Astrocyte of the cerebellum (primary cell): ENCODE data around the gene GBA2.

Source experiments
- DNase-seq: peaks from one replicate; pipeline ENCODE4 v3.0.0-alpha.2; 2011; ENCODE audit warnings: low read depth
- H3K4me3 ChIP-seq: 2 replicates; pipeline ENCODE4 v1.5.1; 2011; ENCODE audit warnings: mild to moderate bottlenecking, low read depth, low read length, moderate library complexity
- in situ Hi-C: cut with HindIII; loops from 2 replicates; pipeline ENCODE4 v1.10.0; 2017; ENCODE audit warnings: low sequenced_read_pairs
- TF ChIP-seq, protein P1 (sequence below): IDR thresholded peaks from 2 replicates; pipeline ENCODE4 v1.5.1; 2012; ENCODE audit warnings: low read length, low read depth, moderate library complexity, mild to moderate bottlenecking; ENCODE audit errors: missing control alignments

GBA2 gene

DNA sequence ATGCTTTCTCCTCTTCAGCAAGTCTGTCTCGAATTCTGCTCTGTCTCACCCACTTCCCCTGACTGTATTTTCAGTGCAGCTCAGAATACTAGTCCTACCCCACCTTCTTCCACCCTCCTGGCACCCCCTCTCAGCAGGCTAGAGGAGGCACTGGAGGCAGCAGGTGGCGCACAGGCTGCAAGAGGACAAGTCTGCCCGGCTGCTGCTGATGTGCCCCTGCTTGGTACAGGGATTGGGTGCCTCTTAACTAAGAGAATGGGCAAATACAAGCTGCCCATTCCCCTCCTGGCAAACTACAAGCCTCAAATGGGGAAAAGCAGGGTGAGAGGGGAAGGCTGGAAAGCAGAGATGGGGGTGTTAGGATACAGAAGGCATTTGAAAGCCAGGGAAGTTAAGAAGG is 22.1 kb downstream of the GBA2 start:
- no peak for DNase-seq
- TF ChIP-seq, protein P1, sequence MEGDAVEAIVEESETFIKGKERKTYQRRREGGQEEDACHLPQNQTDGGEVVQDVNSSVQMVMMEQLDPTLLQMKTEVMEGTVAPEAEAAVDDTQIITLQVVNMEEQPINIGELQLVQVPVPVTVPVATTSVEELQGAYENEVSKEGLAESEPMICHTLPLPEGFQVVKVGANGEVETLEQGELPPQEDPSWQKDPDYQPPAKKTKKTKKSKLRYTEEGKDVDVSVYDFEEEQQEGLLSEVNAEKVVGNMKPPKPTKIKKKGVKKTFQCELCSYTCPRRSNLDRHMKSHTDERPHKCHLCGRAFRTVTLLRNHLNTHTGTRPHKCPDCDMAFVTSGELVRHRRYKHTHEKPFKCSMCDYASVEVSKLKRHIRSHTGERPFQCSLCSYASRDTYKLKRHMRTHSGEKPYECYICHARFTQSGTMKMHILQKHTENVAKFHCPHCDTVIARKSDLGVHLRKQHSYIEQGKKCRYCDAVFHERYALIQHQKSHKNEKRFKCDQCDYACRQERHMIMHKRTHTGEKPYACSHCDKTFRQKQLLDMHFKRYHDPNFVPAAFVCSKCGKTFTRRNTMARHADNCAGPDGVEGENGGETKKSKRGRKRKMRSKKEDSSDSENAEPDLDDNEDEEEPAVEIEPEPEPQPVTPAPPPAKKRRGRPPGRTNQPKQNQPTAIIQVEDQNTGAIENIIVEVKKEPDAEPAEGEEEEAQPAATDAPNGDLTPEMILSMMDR = peak; percentile 3
- in situ Hi-C loops = loop anchor here (5.0 kb wide), 1 partner anchor 35 kb away; no protein-coding TSS in a partner anchor
- peak overlapping the region; percentile 88 for H3K4me3 ChIP-seq

DNA sequence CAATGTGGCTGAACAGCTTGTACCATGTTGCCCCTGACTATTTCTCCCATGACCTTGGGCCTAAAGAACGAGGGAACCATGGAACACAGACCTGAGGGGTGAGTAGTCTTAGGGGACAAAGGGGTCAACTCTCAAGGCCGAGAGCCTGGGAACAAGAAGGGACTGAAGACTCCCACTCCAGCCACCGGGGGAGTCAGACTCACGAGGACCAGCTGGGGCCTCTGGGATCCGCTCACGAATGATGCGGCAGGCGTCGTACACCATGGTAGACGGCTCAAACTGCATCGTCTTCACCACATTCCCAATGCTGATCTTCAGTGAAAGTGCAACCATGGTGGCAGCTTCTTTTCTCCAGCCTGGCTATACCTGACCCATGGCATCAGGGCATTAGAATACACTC is 23.7 kb downstream of the GBA2 start:
- TF ChIP-seq, protein P1 = no peak
- no peak for DNase-seq
- in situ Hi-C loops = loop anchor here (5.0 kb wide), 1 partner anchor 33 kb away; no protein-coding TSS in a partner anchor
- no peak overlapping the region for H3K4me3 ChIP-seq

DNA sequence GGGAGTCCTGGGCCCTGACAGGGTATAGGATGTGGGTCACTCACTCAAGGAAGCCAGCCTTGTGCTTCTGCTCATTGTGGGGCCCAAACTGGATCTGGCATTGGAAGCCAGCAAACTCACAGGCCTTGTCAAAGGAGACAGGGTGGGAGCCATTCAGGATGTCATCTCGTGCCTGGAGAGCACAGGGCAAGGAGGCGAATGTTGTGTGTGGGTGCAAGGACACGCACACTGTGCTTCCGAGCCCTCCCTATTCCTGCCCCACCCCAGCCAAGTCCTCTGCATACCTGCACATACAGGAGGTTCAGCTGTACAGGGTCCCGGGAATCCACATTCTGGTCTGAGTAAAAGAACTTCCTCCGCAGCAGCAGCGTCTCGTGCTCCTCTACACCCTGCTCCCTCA is 25.1 kb downstream of the GBA2 start:
- no peak overlapping the region for H3K4me3 ChIP-seq
- in situ Hi-C loops = no loop called here
- DNase-seq = no peak
- TF ChIP-seq, protein P1 = no peak

DNA sequence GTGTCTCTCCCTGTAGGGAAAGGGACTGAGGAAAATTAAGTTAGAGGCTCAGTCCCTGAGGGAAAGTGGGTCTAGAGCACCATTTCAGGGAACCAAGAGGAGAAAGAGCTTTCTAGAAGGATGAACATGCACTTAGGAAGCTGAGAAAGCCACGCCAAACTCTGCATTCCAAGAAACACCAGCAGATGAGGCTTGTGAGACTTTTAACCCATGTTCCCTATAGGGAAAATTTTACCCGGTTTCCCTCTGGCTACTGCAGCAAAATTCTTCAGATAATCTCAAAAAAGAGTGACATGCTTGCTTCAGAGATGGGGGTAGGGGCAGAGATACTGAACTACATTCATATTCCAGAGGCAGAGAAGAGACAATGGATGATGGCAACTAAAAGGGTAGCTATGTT is 25.6 kb downstream of the GBA2 start:
- H3K4me3 ChIP-seq = no peak overlapping the region
- TF ChIP-seq, protein P1 = no peak
- no peak for DNase-seq
- in situ Hi-C loops = no loop called here

DNA sequence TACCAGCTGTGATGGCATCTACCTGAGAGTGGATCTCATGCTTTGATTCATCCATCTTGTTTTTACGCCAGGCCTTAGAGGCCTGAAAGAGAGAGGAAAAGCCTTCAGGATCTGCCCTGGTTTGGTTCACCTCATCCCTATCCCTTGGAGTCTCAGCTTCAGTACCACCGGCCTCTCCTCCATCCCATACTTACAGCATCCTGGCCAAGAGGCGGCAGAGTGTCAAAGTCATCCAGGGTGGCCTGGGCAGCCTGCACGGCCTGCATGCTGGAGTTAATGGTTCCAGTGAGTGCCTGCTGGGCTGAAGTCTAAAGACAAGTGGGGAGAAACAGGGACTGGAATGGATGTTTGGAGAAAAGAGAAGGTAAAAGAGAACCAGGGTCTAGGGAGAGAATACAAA is 29.5 kb downstream of the GBA2 start:
- DNase-seq = no peak
- in situ Hi-C loops = no loop called here
- H3K4me3 ChIP-seq = no peak overlapping the region
- TF ChIP-seq, protein P1 = no peak

DNA sequence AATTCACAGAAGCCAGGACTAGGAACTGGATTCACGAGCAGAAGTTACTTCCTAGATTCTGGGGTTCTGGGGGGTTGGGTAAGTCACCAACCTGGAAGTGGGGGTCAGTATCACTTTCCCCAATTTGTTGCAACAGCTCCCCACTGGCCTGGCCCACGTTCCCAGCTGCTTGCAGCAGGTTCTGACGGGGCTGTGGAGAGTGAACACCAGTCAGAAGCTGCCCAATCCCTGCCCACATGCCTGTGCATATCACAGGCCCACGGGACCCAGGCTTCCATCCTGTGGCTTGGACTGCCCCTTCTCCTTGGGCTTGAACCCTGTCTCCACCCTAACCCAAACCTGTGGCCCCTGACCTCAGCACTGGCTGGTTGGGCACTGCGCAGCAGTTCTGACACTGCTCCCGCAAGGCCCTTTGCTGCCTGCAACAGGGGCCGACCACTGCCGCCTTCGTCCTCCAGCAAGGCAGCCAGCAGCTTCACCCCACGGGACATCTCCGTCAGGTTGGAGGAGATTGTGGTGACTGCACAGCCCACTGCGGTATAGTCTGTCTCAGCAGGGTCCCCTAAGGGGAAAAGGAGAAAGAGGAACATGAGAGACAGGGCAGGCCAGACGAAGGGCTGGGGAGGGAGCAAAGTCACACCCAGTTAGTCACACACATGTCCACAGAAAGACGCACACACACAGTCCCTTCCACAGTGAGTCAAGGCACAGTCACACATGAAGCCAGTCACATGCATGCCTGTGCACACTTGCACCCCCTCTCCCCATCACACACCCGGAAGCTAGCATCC is 30.1 kb downstream of the GBA2 start:
- H3K4me3 ChIP-seq = no peak overlapping the region
- in situ Hi-C loops = no loop called here
- DNase-seq = no peak
- TF ChIP-seq, protein P1 = no peak
